Measurements from ENCODE around the gene TOR4A.

Gene TOR4A

DNA sequence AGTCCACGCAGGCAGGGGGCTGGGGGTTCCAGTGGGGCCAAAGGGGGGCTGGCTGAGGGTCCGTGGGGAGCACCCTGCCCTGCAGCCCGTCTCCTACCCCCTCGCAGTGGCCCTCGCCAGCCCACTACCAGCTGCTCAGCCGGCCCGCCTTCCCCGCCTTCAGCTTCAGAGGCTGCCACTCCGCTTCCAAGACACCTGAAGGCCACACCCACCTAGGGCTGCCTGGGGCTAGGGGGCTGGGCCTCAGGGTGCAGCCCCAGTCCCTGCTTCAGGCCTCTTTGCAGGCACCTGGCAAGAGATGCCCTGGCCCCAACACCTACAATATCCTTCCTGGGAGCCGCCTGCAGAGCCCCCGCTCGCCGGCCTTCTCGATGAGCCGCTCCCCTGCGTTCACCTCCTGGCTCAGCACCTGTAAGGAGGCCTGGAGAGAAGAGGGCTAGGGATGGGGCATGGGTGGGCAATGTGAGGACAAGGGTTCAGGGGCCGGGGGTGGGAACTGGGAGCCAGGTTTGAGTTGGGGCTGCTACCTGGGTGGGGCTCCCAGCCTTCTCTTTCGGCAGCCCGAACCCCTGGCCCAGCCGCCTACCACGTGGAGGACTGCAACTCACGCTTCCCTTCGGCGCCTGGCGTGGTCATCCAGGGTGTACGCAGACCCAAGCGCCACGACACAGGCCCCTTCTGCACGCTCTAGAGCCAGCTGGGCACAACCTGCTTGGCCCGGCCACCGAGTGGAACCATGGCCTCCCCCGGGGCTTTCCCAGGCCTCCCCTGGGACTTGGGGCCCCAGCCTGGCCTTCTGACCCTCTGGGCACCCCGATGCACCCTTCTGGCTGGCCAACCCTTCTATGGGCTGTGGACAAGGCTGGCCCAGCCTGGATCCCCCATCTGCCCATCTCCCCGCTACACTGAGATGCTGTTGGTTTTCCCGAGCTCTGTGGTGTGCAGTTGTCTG is 24.7 kb upstream of the TOR4A start:
- TF ChIP-seq, protein P1, sequence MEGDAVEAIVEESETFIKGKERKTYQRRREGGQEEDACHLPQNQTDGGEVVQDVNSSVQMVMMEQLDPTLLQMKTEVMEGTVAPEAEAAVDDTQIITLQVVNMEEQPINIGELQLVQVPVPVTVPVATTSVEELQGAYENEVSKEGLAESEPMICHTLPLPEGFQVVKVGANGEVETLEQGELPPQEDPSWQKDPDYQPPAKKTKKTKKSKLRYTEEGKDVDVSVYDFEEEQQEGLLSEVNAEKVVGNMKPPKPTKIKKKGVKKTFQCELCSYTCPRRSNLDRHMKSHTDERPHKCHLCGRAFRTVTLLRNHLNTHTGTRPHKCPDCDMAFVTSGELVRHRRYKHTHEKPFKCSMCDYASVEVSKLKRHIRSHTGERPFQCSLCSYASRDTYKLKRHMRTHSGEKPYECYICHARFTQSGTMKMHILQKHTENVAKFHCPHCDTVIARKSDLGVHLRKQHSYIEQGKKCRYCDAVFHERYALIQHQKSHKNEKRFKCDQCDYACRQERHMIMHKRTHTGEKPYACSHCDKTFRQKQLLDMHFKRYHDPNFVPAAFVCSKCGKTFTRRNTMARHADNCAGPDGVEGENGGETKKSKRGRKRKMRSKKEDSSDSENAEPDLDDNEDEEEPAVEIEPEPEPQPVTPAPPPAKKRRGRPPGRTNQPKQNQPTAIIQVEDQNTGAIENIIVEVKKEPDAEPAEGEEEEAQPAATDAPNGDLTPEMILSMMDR (conservative IDR thresholded peaks at IDR 0.05; ENCODE audit: low read length): no peak
- H3K4me3 ChIP-seq (ENCODE audit: low read length): no peak overlapping the region
- no peak for DNase-seq (ENCODE audit: low read depth)

DNA sequence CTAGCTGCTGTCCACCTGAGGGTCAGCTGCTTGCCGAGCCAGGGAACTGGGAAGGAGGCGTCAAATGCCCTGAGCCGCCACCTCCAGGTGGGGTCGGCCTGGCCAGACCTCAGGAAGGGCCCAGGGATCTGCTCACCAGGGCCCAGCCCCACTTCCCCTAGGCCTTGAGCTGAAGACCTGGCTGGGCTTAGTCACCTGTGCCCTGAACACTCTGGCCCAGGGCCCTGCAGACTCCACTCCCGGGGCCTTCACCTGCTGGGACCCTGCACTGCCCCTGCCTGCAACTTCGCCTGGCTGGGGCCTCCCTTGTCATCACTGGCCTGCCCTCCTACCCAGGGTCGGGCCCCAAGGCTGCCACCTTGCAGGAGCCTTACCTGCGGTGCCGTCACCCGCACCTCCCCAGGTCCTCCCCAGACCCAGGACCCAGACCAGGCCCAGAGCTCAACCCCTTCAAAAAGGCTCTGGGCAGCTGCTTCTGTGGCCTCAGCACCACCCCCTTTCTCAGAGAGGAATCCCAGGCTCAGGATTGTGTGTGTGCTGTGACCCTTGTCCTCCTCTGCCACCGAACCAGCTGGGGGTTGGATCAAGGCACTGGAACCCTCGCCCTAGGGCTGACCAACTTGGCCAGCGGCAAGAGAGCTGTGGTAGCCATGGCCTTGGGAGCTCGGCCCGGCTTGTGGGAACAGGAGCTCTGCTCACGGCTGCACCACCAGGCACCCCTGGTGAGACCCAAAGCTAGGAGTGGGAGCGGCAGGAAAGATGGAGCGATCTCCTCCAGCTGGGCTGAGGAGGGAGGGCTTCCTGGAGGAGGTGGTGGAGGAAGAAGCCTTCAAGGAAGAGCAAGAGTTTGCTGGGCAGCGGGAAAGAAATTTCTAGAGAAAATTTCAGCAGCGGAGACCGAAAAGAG is 23.6 kb upstream of the TOR4A start:
- peak overlapping the region; percentile 78 for H3K4me3 ChIP-seq (ENCODE audit: low read length)
- DNase-seq (ENCODE audit: low read depth): no peak
- TF ChIP-seq, protein P1 (conservative IDR thresholded peaks at IDR 0.05; ENCODE audit: low read length): no peak

DNA sequence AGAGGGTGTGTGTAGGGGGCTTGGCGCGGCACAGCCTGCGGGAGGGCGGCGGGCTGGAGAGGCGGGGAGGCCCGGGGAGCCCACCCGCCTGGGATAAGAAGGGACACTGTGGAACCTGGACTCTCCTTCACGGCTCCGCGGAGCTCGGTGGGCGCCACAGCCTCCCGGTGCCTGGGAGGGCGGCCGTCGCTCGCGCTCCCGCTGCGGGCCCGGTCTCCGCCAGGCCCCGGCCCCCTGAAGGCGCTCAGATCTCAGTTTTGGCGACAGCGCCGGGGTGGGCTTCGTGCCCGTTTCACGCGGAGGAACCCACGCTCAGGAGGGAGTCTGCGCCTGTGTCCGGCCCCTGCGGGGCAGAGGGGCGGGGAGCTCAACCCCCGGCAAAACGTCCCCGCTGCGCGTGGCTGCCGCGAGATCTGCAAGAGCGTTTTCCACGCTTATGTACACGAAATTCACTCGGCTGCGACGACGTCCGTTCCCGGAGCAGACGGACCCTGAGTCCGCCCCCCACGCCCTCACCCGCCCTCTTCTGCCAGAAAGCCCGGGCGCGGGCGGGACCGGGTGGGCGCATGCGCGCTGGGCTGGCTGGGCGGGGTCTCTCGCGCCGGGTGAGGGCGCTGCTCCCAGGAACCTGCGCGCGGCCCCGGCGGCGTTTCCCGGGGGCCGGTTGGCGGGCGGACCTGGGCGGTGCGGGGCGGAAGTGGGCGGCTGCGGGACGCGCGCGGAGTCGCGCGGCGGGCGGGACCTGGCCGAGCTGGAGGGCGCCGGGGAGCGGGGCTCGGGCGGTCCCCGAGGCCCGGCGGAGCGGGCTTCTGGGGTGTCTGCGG is 22.7 kb upstream of the TOR4A start, which contains the start of gene NELFB:
TSS of gene NELFB (plus strand) at position 704 of the 824 bp plus-strand sequence.
- TF ChIP-seq, protein P1 (conservative IDR thresholded peaks at IDR 0.05; ENCODE audit: low read length): no peak
- DNase-seq (ENCODE audit: low read depth): peak; percentile 84
- H3K4me3 ChIP-seq (ENCODE audit: low read length): peak within 1 kb of the TSS; percentile 91

DNA sequence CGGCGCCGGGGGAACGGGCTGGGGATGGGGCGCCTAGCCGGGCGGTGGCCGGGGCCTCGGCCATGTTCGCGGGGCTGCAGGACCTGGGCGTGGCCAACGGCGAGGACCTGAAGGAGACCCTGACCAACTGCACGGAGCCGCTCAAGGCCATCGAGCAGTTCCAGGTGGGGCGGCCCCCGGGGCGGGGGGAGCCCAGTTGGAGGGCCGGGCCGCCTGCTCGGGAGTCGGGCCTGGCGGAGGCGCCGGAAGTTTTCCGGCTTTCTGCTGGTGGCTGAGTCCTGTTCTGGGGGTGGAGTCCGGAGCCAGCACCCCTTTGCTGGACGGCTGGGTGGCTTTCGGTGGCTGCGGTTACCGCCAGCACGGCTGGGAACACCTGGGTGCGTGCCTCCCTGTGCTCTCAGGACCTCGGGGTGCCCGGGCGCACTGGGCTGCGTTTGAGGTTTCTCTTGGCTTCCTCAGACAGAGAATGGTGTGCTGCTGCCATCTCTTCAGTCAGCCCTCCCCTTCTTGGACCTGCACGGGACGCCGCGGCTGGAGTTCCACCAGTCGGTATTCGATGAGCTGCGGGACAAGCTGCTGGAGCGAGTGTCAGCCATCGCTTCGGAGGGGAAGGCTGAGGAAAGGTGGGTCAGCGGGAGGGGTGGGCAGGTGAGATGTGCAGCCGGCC is 21.9 kb upstream of the TOR4A start:
- TF ChIP-seq, protein P1 (conservative IDR thresholded peaks at IDR 0.05; ENCODE audit: low read length): no peak
- DNase-seq (ENCODE audit: low read depth): peak; percentile 24
- H3K4me3 ChIP-seq (ENCODE audit: low read length): peak overlapping the region; percentile 91

DNA sequence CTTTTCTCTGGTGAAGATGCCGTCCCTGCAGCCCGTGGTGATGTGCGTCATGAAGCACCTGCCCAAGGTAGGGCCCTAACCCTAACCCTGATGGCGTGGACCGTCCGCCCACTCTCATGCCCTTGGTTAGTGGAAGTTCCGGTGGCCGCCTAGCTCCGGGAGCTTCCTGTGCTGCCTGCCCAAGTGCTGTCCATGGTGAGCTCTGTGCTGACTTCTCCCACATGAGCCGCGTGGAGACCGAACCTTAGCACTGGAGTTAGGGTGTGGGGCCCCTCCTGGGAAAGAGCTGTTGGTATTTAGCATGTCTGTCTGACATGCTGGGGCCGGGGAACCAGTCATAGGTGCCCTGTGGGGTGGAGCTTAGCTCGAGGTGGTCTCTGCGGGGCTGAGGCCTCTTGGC is 21.2 kb upstream of the TOR4A start:
- TF ChIP-seq, protein P1 (conservative IDR thresholded peaks at IDR 0.05; ENCODE audit: low read length): no peak
- peak overlapping the region; percentile 91 for H3K4me3 ChIP-seq (ENCODE audit: low read length)
- no peak for DNase-seq (ENCODE audit: low read depth)

DNA sequence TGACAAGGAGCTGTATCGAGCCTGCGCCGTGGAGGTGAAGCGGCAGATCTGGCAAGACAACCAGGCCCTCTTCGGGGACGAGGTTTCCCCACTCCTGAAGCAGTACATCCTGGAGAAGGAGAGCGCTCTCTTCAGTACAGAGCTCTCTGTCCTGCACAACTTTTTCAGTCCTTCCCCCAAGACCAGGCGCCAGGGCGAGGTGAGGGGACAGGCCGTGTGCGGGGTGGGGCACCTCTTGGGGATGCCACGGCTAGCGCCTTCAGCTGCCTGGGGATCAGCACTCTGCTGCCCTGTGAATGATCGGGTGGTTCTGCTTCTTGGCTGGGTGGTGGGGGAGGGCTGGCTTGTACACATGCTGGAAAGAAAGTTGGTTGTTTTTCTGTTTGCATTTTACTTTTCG is 20.7 kb upstream of the TOR4A start:
- TF ChIP-seq, protein P1 (conservative IDR thresholded peaks at IDR 0.05; ENCODE audit: low read length): no peak
- DNase-seq (ENCODE audit: low read depth): no peak
- peak overlapping the region; percentile 91; the same call in 1 of the 2 replicates for H3K4me3 ChIP-seq (ENCODE audit: low read length)
